Stimulated activated CD8-positive, alpha-beta memory T cell treated with anti-CD3 and anti-CD28 coated beads, Interleukin-7, amount 100 ng/mL, for 1 hour (primary cell): ENCODE data around the gene NR4A1.

ENCODE experiments used
- DNase-seq, 2 donors: peaks; one replicate each; pipeline ENCODE4 v3.0.0-alpha.2; 2020; ENCODE audit warnings: low read depth in 2 of 2

The NR4A1 gene

DNA sequence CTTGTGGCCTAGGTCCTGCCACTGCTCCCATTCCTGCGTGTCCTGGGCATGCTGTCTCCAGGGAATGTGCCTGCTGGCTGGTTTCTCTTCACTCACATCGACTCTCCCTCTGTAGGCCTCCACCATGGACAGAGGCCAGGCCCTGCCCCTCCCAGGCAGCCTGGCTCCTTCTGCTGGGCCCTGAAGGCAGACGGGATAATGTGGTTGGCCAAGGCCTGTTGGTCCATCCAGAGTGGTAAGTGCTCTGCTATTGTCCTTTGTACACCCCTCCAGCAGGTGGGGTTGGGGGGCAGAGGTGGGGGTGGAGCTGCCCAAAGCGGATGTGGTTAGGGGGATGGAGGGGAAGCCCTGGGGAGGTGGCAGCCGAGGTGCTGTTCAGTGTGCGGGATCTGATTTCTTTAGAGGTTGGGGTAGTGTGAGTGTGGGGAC lies 9.5 kb upstream of the NR4A1 start:
- no peak for DNase-seq

DNA sequence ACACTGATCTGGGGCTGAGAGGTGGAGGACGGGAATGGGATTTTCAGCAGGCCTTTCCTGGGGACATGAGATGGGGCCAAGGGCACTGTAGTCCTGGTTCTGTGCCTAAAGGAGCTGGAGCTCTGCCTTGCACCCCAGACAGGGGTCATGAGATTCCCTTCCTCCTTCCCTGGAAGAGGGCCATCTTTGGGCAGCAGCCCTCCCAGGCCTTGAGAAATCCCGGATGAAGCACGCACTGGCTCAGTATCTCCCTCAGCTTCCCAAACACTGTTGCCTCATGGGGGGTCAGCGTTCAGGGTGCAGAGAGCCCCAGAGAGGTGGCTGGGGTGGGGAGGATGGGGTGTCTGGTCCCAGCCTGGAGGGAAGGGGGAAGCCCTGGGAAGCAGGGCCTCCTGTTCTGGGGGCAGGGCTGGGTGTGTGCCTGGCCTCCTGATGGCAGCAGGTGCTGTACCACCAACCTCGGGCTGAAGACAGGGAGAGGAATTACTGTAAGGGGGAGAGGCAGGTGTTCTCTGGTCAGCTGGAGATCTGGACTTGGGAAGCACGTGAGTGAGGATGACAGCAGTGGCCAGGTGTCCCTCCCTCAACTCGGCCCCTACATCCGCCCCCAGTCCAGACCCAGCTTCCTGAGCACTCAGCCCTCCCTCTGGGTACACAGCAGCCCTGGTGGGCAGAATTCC lies 8.4 kb upstream of the NR4A1 start:
- DNase-seq: no peak

DNA sequence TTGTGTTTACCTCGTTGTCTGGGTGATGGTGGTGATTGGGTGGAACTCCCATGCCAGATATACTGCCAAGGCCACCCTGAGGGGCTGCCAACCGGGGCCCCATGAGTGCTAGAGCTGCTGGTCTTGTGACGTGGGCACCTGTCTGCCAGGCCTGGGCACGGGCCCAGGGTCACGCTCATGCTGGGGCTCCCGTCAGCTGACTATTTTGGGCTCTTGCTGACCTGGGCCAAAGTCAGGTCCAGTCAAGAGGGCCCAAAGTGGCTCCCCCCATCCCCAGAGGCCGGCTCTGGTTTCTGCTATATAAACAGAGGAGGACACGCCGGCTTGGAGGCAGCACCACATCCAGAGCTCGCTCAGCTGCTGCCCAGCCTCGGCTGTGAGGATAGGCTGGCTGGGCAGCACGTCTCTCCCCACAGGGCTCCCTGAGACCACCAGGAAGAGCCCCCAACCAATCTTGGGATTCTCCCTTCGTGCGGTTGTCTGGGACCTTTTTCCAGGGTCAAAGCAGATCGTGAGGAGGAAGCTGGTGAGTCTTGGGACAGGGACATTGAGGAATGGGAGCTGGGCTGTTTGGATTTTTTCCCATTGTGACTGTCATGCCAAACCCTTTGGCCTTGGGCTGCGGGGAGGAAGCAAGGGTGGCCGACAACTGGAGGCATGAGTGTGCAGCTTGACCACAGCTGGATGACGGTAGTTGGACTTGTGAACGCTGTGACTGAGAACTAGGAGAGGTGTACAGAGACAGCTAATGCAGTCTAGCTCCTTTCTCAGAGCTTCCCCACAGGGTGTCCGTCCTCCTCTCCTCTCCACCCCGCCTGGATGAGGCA lies 7.6 kb upstream of the NR4A1 start:
- no peak for DNase-seq

DNA sequence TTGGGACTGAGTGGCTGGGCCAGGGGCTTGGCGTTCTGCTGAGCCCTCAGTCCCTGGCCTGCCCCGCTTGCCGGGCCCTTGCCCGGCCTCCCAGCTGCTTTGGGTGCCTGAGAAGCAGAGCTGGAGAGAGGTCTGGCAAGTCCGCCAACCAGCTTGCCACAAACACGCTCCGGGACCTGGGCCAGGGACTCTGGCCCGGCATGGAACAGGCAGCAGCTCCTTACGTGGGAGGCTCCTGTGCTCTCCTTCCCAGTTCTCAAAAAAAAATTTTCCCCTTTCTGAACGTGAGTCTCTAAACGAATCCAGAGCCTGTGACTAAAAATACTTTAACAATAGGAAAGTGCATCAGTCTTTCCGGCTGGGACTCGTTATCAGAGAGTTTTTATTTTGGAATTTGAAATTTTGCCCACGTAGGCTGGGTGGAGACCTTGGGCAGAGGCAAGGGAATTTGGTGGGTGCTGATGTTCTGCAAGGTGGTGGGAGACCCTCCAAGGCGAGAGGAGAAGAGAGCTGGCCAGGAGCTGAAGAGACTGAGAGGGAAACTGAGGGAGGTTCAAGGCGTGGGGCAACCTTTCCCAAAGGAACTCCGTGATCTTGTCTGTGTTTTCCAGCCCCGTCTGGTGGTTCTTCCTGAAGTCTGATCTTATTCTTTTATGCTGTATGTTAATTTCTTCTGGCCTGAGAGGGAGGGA lies 6.8 kb upstream of the NR4A1 start:
- no peak for DNase-seq

DNA sequence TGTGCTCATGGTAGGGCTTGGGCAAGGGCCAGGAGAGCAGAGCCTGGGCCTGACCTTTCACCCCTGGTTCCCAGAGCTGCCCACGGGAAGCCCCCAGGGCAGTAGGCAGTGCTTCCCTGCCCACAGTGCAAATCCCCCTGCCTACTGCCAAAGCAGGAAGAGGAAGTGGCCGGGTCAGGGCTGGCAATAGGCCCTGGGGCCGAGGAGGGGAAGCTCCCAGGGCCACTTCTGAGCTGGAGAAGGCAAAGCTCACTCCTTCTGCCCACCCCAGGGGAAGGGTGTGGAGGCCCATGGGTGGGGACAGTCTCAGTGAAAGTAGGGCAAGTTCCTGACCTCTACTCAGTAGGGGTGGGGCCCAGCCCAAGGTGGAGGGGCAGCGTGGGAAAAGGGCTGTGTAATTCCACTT lies 5.4 kb upstream of the NR4A1 start:
- no peak for DNase-seq

DNA sequence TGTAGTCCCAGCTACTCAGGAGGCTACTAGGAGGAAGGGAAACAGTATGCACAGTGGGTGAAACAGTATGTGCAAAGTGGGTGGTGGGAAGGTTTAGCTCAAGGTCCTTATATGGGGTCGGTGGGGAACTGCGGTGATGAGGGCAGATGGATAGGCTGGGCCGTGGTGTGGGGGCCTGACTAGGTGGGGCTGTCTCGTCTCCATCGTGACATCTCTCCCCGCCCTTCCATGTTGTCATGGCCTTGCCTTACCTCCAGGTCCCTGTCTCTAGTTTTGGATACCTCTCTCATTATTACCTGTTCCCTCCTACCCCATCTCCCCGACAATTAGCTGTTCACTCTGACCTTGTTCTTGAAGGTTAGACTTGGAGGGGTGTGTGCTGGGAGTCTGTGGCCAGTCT lies 4.4 kb upstream of the NR4A1 start:
- DNase-seq: no peak

DNA sequence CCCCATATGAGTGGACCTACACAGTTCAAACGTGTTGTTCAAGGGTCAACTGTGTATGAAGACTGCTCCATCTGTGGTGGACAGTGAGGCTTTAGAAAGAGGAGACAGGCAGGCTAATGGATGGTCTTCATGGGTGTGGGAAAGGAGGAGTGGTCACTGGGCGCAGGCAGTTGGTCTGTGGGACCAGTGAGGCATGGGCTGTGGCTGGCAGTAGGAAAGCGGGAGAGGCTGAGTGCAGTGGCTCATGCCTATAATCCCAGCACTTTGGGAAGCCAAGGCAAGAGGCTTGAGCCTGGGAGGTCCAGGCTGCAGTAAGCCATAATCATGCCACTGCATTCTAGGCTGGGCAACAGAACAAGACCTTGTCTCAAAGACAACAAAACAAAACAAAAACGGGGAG lies 2.0 kb upstream of the NR4A1 start:
- no peak for DNase-seq

DNA sequence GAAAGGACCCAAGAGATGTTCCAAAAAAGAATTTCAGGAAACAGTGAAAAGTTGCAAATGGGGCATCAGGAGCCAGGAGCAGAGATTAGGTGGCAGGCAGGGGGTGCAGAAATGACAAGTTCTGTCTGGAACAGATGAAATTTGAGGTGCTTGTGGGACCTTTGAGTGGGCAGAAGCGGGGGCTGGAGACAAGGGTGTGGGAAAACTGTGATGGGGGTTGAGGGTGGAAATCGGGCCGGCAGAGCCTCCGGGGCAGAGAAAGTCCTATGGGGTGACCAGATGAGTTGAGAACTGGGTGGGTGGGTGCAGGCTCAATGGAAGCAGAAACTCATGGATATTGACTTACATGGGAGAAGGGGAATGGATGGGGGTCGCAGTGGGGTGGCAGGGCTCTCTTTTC lies 1.6 kb upstream of the NR4A1 start:
- DNase-seq: no peak

DNA sequence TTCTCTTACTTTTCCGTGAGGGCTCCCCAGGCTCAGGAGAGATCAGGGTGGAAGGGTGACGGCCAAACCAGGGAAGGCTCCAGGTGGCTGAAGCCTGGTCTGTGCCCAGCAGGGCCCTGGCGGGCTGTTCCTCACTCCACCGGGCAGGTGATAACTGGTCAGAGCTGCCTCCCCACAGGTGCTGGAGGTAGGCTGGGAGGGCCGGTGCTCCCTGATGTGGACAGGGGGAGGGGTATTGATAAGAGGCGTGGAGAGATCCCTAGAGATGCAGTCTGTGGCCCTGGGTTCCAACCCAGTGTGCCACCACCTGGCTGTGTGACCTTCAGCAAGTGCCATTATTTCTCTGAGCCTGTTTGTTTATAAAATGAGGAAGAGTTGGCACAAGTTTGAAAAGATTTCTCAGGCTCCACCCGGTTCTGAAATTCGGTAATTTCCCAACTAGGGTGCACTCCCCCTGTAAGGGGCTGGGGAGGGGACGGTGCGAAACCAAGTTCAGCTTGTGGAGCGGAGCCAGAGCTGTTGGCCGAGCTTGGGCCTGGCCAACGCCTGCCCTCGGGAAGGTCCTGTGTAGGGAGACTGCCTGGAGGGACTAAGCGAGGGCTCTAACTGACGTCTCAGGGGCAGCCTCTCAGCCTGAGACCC lies 1.0 kb upstream of the NR4A1 start:
- DNase-seq: no peak

DNA sequence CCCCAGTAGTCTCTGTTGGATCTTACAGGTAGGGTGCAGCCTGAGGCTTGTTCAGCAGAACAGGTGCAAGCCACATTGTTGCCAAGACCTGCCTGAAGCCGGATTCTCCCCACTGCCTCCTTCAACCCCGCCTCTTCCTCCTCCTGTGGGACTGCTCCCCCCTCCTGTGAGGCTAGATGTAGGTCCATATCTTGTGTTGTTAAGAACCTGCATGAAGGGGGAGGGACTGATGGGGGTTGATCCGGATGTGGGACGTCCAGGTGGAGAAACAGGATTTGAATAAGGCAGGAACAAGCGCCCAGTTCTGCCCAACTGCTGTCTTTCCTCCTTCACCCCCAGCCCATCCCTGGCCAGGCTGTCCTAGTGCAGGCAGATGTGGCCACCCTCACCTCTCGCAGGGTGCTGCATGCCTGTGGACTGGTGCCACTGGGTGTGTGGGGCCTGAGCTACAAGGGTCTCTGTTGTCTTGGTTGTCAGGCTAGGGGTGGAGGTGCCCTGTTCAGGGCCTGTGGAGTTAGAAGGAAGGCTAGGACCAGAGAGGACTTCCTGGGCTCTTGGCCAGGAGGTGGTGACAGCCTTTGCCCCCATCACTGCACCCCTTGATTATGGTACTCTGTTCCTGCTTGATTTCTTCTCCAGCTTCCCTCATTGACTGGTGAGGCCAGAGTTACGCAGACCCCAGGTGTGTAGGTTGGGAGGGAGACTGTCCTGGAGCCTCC lies 1.4 kb downstream of the NR4A1 start:
- DNase-seq: no peak

DNA sequence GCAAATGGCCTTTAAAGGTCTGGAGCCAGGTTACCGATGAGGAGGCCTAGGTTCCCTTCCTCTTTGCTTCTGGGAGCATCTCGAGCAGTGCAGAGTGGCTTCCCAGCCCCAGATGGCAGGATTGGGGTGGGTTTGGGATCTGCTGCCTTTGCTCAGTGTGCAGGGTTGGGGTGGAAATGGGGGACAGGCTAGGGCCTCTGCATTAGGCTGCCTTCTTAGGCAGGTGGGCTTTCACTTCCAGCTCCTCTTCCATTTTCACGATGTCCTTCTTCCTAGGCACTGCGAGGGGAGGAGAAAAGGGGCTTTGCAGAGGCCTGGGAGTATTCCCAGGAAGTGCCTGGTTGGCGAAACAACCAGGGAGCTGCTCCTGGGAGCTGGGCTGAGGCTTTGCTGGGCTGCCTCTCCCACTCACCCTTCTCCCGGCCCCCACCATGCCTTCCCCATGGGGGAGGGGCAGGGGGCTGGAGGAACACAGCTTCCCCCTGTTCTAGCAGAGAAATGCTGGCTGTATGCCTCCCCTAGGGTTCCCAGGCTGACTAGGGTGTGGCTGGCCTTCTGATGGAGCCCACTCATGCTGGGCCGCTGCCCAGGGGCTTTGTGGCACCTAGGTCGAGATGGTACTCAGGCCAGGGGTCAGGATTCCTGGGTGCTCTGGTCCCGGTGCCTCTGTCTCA lies 2.4 kb downstream of the NR4A1 start:
- DNase-seq: no peak

DNA sequence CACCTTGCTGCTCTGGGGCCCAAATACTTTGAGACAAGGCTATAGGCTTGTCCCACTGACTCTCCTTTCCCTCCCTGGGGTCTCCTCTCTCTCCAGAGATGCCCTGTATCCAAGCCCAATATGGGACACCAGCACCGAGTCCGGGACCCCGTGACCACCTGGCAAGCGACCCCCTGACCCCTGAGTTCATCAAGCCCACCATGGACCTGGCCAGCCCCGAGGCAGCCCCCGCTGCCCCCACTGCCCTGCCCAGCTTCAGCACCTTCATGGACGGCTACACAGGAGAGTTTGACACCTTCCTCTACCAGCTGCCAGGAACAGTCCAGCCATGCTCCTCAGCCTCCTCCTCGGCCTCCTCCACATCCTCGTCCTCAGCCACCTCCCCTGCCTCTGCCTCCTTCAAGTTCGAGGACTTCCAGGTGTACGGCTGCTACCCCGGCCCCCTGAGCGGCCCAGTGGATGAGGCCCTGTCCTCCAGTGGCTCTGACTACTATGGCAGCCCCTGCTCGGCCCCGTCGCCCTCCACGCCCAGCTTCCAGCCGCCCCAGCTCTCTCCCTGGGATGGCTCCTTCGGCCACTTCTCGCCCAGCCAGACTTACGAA lies 3.1 kb downstream of the NR4A1 start:
- no peak for DNase-seq

DNA sequence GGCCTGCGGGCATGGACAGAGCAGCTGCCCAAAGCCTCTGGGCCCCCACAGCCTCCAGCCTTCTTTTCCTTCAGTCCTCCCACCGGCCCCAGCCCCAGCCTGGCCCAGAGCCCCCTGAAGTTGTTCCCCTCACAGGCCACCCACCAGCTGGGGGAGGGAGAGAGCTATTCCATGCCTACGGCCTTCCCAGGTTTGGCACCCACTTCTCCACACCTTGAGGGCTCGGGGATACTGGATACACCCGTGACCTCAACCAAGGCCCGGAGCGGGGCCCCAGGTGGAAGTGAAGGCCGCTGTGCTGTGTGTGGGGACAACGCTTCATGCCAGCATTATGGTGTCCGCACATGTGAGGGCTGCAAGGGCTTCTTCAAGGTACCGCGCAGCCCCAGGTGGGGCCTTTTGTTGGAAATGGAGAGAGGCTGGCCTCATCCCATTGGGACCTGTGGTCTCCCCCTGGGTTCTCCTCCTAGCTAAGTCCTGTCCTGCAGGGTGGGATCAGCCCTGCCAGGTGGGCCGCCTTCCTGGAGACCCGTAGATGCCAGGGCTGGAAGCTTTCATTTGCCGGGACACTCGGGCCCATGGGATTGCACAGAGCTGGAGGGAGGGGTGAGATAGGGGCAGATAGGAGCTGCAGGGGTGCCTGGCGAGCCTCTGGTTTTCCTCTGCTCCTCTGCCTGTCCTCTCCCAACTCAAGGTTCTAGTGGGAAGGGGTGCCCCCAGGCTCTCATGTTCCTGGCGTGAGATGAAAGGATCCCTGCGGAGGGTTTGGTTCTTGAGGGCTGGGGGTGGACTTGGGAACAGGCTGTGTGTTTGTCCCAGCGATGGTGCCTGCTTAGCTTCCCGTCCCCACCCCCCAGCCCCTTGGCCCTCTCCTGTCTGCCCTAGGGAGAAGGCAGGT lies 3.8 kb downstream of the NR4A1 start:
- no peak for DNase-seq

DNA sequence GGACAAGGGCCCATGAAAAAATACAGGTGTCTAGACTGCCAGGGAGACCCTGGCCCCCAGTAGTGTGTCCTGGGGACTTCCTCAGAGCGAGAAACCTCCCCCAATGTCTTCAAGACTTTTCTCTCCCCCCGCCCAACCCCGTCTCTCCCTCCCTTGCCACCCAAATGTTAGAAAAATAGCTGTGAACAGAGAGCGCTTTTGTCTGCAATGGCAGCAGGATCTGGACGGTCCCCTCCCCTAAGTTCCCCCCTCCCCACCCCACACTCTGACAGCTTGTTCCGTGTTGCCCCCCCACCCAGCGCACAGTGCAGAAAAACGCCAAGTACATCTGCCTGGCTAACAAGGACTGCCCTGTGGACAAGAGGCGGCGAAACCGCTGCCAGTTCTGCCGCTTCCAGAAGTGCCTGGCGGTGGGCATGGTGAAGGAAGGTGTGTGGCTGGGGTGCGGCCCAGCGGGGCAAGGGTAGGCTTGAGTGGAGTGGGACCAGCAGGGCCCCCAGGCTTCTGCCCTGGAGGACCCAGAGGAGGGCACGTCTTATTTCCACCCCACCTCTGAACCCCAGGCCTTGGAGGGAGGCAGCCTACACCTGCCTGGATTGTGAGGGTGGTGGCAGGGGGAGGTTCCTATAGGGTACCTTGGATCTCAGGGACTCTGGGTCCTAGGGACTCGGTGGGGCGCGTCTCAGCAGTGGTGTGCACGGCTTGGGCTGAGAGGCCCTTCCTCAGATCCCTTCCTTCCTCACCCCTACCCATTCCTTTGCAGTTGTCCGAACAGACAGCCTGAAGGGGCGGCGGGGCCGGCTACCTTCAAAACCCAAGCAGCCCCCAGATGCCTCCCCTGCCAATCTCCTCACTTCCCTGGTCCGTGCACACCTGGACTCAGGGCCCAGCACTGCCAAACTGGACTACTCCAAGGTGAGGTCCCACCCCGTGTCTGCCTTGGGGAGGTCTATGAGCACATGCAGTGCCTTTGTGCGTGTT lies 4.8 kb downstream of the NR4A1 start:
- no peak for DNase-seq

DNA sequence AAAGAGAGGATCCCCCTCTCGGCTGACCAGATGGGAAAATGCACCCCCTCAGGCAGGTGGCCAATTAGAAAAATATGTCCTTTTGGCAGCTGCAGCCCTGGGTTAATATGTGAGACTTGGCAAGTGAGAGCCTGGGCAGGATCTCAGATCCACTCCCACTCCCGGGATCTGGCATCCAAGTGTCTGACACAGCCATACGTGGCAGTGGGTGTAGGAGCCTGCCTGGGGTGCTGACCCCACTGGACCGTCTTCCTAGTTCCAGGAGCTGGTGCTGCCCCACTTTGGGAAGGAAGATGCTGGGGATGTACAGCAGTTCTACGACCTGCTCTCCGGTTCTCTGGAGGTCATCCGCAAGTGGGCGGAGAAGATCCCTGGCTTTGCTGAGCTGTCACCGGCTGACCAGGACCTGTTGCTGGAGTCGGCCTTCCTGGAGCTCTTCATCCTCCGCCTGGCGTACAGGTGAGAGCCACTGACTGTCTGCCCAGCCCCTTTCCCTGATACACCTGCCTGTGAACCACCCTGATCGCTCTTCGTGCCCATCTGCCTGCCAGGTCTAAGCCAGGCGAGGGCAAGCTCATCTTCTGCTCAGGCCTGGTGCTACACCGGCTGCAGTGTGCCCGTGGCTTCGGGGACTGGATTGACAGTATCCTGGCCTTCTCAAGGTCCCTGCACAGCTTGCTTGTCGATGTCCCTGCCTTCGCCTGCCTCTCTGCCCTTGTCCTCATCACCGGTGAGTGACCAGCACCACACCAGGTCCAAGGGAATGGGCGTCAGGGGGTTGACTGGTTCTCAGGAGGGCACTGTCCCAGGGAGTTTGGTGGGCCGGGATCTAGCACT lies 5.8 kb downstream of the NR4A1 start:
- no peak for DNase-seq

DNA sequence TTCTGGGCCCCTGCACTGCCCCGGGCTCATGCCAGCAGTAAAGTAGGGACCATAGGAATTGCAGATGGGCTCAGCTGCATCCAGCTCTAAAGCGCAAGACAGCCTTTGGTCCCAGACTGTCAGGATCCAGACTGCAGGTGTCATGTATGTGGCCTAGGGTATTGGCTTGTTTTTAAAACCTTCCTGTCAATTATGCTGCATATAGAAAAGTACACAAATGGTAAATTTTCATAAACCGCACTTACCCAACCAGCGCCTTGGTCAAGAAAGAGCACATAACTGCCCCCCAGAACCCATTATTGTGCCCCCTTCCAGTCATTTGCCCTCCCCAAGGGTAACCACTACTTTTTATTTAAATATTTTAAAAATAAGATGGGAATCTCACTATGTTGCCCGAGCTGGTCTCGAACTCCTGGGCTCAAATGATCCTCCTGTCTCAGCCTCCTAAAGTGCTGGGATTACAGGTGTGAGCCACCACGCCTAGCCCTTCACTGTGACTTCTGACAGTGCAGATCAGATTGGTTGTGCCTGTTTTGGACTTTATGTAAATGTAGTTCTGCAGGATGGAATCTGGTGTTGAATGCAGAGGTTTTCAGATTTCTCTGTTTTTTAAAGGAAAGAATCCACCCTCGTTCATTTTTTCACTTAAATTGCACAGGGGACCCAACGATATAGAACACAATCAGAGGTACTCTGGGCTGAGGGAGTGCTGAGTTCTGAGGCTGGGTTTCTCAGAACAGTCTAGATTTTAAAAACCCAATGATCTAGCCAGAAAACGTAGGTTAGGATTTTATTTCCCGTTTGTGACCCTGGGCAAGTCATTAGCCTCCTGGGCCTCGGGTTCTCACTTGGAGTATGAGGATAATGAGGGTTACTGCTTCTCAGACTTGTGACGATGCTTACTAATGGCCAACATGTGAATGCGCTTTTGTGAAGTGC lies 6.7 kb downstream of the NR4A1 start:
- no peak for DNase-seq
